IMR-90 (cell line): ENCODE data around the gene SDHAF3.

Source experiments
- CEBPB ChIP-seq: IDR thresholded peaks from 2 replicates; pipeline ENCODE4 v1.6.1; 2012; ENCODE audit warnings: low read depth, low read length, improper control_type of control experiment
- CHD1 ChIP-seq: IDR thresholded peaks from 2 replicates; pipeline ENCODE4 v1.6.1; 2012; ENCODE audit warnings: low read depth, low read length, improper control_type of control experiment
- CTCF ChIP-seq: conservative IDR thresholded peaks from 2 replicates; pipeline ENCODE4 v1.5.1; 2012; ENCODE audit warnings: mild to moderate bottlenecking, low read depth, low read length, improper control_type of control experiment
- FOS ChIP-seq: fragments of 150-350 bp; IDR thresholded peaks from 2 replicates; pipeline ENCODE4 v1.6.1; 2016; ENCODE audit warnings: low read depth, low read length
- MAFK ChIP-seq: IDR thresholded peaks from 2 replicates; pipeline ENCODE4 v1.6.1; 2012; ENCODE audit warnings: low read depth, low read length, improper control_type of control experiment
- POLR2A ChIP-seq: IDR thresholded peaks from 2 replicates; pipeline ENCODE4 v1.6.1; 2012; ENCODE audit warnings: mild to moderate bottlenecking, low read depth, low read length
- RAD21 ChIP-seq: IDR thresholded peaks from 2 replicates; pipeline ENCODE4 v1.6.1; 2012; ENCODE audit warnings: low read length, improper control_type of control experiment
- RFX5 ChIP-seq: IDR thresholded peaks from 2 replicates; pipeline ENCODE4 v1.8.0; 2012; ENCODE audit warnings: low read depth, mild to moderate bottlenecking, low read length, moderate library complexity
- USF2 ChIP-seq: fragments of 150-350 bp; IDR thresholded peaks from 2 replicates; pipeline ENCODE4 v1.6.1; 2017; ENCODE audit warnings: mild to moderate bottlenecking, antibody characterized with exemption, low read length, low read depth

- TF ChIP-seq POLR2A (no peak), CEBPB (no peak), CTCF (no peak), MAFK (no peak), USF2 (no peak), RFX5 (no peak), CHD1 (no peak), RAD21 (no peak), FOS (no peak)
These were observed 41.6 kb upstream of the SDHAF3 start for GRCh38 chr7:97075928-97076327.
